K562 (cell line): ENCODE results near the gene CTNS. TPM values are rescaled to one million over a fixed set of nuclear protein-coding genes. Genes with fewer than 3 reads are reported as not detected.

Experiments
- ATAC-seq: fragments of 200-7000 bp; cut with Tn5 transposase; 3 replicates; pipeline ENCODE4 v1.9.1; 2020; ENCODE audit warnings: moderate library complexity
- BruUV-seq: library from RNA; stranded (reverse); fragments of 400-500 nt; replicated peaks from 2 replicates; lab custom pipeline; 2021; lab: Mats Ljungman, UMichigan
- CTCF ChIA-PET: fragments of 300-600 bp; formaldehyde crosslinking; extraction: SDS; loops from one replicate; lab custom pipeline; 2021; ENCODE audit warnings: low intra/inter-chr PET ratio; lab: Yijun Ruan, JAX
- POLR2A ChIA-PET: fragments of 300-600, 350-650 bp; sonication (Branson Sonifier 250); formaldehyde crosslinking; extraction: SDS; loops from one replicate; lab custom pipeline; 2021; ENCODE audit warnings: antibody characterized with exemption, inconsistent platforms; lab: Yijun Ruan, JAX
- DNase-seq, 4 experiments: peaks; one replicate each; pipeline versions ENCODE4 v3.0.0 to v3.0.0-alpha.2; 2011 to 2018; ENCODE audit warnings: low spot score in 3 of 4, mixed read lengths in 3 of 4; ENCODE audit errors: extremely low read depth in 1 of 4
- FAIRE-seq: peaks from 2 replicates; lab custom pipeline; 2011; peaks lifted over from hg19 to GRCh38; lab: Jason Lieb, UNC
- H2AFZ ChIP-seq: 2 replicates; pipeline ENCODE4 v1.6.0; 2011; ENCODE audit warnings: low read depth, low read length, control low read depth, inconsistent platforms
- H3K27ac ChIP-seq: fragments of 200-600 bp; 3 replicates; pipeline ENCODE4 v1.8.0; 2011; ENCODE audit warnings: low read depth, mild to moderate bottlenecking, control low read depth, inconsistent platforms, low read length, moderate library complexity, mixed read lengths; ENCODE audit errors: extremely low read depth
- H3K27me3 ChIP-seq, 2 experiments: fragments of 300-600 bp in 1 of 2; 2 replicates in 1 of 2; 3 replicates in 1 of 2; pipeline versions ENCODE4 v1.6.0 to v1.8.0; 2011; ENCODE audit warnings: inconsistent platforms in 2 of 2, low read length in 2 of 2, mild to moderate bottlenecking in 1 of 2, mixed read lengths in 1 of 2, moderate library complexity in 1 of 2; ENCODE audit not compliant: control insufficient read depth in 2 of 2, insufficient read depth in 2 of 2
- H3K36me3 ChIP-seq: fragments of 300-600 bp; 3 replicates; pipeline ENCODE4 v1.8.0; 2011; ENCODE audit warnings: mild to moderate bottlenecking, low read length, inconsistent platforms; ENCODE audit not compliant: control insufficient read depth, insufficient read depth
- H3K4me1 ChIP-seq, 2 experiments: fragments of 200-600 bp in 1 of 2; replicated peaks in 1 of 2; 2 replicates in 1 of 2; 3 replicates in 1 of 2; pipeline versions ENCODE4 v1.5.1 to v1.8.0; 2011; ENCODE audit warnings: inconsistent platforms in 2 of 2, low read length in 2 of 2, mild to moderate bottlenecking in 1 of 2, mixed read lengths in 1 of 2, moderate library complexity in 1 of 2; ENCODE audit not compliant: control insufficient read depth in 2 of 2, insufficient read depth in 2 of 2
- H3K4me2 ChIP-seq: 2 replicates; pipeline ENCODE4 v1.6.1; 2011; ENCODE audit warnings: low read length, control low read depth, inconsistent platforms, mixed read lengths; ENCODE audit not compliant: insufficient read depth
- H3K4me3 ChIP-seq: fragments of 200-600 bp; sonication (generic), shearing (Covaris generic); 2 replicates; pipeline ENCODE4 v1.5.1; 2016; ENCODE audit warnings: control low read depth, inconsistent platforms
- H3K79me2 ChIP-seq: fragments of 200-600 bp; 3 replicates; pipeline ENCODE4 v1.8.0; 2011; ENCODE audit warnings: low read length, inconsistent platforms; ENCODE audit not compliant: control insufficient read depth, insufficient read depth
- H3K9ac ChIP-seq, 2 experiments: 2 replicates each; pipeline versions ENCODE4 v1.6.0 to v1.6.1; 2011; ENCODE audit warnings: low read depth in 2 of 2, low read length in 2 of 2, control low read depth in 1 of 2, inconsistent platforms in 1 of 2, mild to moderate bottlenecking in 1 of 2, mixed read lengths in 1 of 2; ENCODE audit not compliant: insufficient read depth in 1 of 2
- H3K9me1 ChIP-seq: one replicate; pipeline ENCODE4 v1.6.0; 2011; ENCODE audit warnings: inconsistent platforms, mild to moderate bottlenecking, low read length, moderate library complexity; ENCODE audit not compliant: control insufficient read depth, insufficient read depth
- H3K9me3 ChIP-seq: replicated peaks from 2 replicates; pipeline ENCODE4 v1.5.1; 2011; ENCODE audit warnings: low read depth, low read length, inconsistent platforms; ENCODE audit not compliant: control insufficient read depth, insufficient read depth
- H4K20me1 ChIP-seq: replicated peaks from 2 replicates; pipeline ENCODE4 v1.6.1; 2011; ENCODE audit warnings: low read length, inconsistent platforms, mixed read lengths; ENCODE audit not compliant: control insufficient read depth, insufficient read depth
- POLR2G ChIP-seq: fragments of 200-400 bp; formaldehyde crosslinking; IDR thresholded peaks from 2 replicates; pipeline ENCODE4 v1.6.1; 2017; ENCODE audit warnings: low read depth, mild to moderate bottlenecking, antibody characterized with exemption, low read length, moderate library complexity
- RAD51 ChIP-seq: fragments of 450-650 bp; IDR thresholded peaks from 2 replicates; pipeline ENCODE4 v1.7.1; 2016; ENCODE audit warnings: low read depth, mild to moderate bottlenecking, borderline replicate concordance
- YY1 ChIP-seq, 3 experiments: IDR thresholded peaks; 2 replicates each; pipeline ENCODE4 v1.6.1; 2011; ENCODE audit warnings: low read length in 2 of 3, mild to moderate bottlenecking in 2 of 3, moderate library complexity in 2 of 3, borderline replicate concordance in 1 of 3, control low read depth in 1 of 3, low read depth in 1 of 3; ENCODE audit not compliant: insufficient read depth in 3 of 3, insufficient replicate concordance in 2 of 3, control insufficient read depth in 1 of 3, insufficient read length in 1 of 3; ENCODE audit errors: extremely low read depth in 1 of 3
- ZNF232 ChIP-seq: sonication (generic); formaldehyde crosslinking; IDR thresholded peaks from 2 replicates; pipeline ENCODE4 v1.8.0; 2022; ENCODE audit warnings: mild to moderate bottlenecking, missing genetic modification reagents
- ZNF253 ChIP-seq: fragments of 250-450 bp; sonication (Bioruptor Pico); conservative IDR thresholded peaks from 2 replicates; pipeline ENCODE4 v1.6.1; 2021; ENCODE audit warnings: mild to moderate bottlenecking
- ZNF311 ChIP-seq: fragments of 250-450 bp; sonication (Bioruptor Pico); IDR thresholded peaks from 2 replicates; pipeline ENCODE4 v1.4.0; 2020; ENCODE audit warnings: mild to moderate bottlenecking, moderate library complexity
- WGBS: fragments of 100-300 bp; shearing (Covaris generic); methylation state at CpG from one replicate; pipeline ENCODE4 v1.1.6; 2016; ENCODE audit warnings: low coverage, mixed read lengths; ENCODE audit not compliant: insufficient coverage; ENCODE audit errors: missing lambda C conversion rate; 5-methylcytosine and 5-hydroxymethylcytosine counted together
- in situ Hi-C: fragments of 300-500 bp; cut with MboI; formaldehyde crosslinking; loops from 4 replicates; pipeline ENCODE4 v1.15.0; 2018; ENCODE audit warnings: inconsistent platforms, mixed read lengths
- intact Hi-C: fragments of 100-400 bp; cut with micrococcal nuclease; formaldehyde crosslinking; loops from 2 replicates; pipeline ENCODE4 v1.14.2; 2022
- polyA plus RNA-seq, 8 experiments: library from polyadenylated mRNA; depleted of rRNA in 4 of 8; stranded (reverse) in 5 of 8; unstranded in 3 of 8; fragments of >200 nt; fragmentation: Nextera tagmentation in 2 of 8; fragmentation: Illumina TruSeq in 1 of 8; extraction: Ambion mirVana in 2 of 8; extraction: Trizol in 1 of 8; gene quantifications; 2 replicates each; pipeline versions ENCODE4 v1.2.1 to v1.2.3, GENCODE V29; 2011 to 2014; ENCODE audit warnings: inconsistent platforms in 1 of 8, missing spikeins in 1 of 8
- total RNA-seq, 7 experiments: library from RNA; depleted of rRNA in 6 of 7; stranded (reverse); fragments of >200 nt in 6 of 7; fragmentation: Illumina TruSeq in 2 of 7; extraction: Trizol in 2 of 7; gene quantifications; 2 replicates each; pipeline versions ENCODE4 v1.2.1 to v1.2.3, GENCODE V29; 2011 to 2021; ENCODE audit warnings: low replicate concordance in 1 of 7
- TF ChIP-seq, protein P1 (sequence below): fragments of 250-450 bp; sonication (Bioruptor Pico); IDR thresholded peaks from 2 replicates; pipeline ENCODE4 v1.8.0; 2022; ENCODE audit warnings: moderate library complexity, mild to moderate bottlenecking, inconsistent platforms

CTNS gene
- total and polyA plus RNA-seq, 9 of the 15 experiments (the other 6 are each of a cell fraction or from before 2014, with no cell fraction given) = 0.66 to 8.4 (median 4.9) TPM

DNA sequence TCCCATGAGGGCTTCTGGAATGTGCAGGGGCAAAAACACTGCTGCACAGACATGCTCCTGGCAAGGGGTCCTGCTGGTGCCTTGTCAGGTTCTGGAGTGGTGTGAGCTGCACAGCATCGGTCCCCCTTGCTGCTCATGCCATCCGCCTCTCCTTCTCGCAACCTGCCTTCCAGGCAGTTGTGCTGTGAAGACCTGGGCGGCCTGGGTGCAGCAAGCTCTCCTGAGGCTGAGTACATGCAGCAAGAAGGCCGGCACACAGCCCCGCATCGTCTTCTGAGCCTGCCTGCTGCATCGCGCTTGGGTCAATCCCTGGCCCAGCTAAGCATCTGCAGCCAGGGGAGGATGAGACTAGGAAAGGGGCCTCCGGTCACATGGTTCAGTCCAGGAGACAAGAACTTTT, 26.9 kb upstream of the CTNS start:
- peaks cover 23% of the 10 kb centered on the region; the same call in 2 of the 3 replicates for H3K36me3 ChIP-seq
- in situ Hi-C loops = no loop called here
- ChIA-PET CTCF (no interaction called here), POLR2A (no interaction called here)
- TF ChIP-seq POLR2G (peak; percentile 28; the same call in 1 of the 2 replicates), ZNF311 (CRISPR knock-in tag) (no peak), ZNF253 (CRISPR knock-in tag) (no peak), RAD51 (no peak), YY1 (IDR thresholded peaks at IDR 0.05; ENCODE audit: borderline replicate concordance in 1 of 3, control insufficient read depth in 1 of 3, extremely low read depth in 1 of 3, insufficient read depth in 3 of 3, insufficient read length in 1 of 3, insufficient replicate concordance in 2 of 3, low read depth in 1 of 3, low read length in 2 of 3) (no peak), ZNF232 (CRISPR knock-in tag) (no peak)
- TF ChIP-seq, protein P1, sequence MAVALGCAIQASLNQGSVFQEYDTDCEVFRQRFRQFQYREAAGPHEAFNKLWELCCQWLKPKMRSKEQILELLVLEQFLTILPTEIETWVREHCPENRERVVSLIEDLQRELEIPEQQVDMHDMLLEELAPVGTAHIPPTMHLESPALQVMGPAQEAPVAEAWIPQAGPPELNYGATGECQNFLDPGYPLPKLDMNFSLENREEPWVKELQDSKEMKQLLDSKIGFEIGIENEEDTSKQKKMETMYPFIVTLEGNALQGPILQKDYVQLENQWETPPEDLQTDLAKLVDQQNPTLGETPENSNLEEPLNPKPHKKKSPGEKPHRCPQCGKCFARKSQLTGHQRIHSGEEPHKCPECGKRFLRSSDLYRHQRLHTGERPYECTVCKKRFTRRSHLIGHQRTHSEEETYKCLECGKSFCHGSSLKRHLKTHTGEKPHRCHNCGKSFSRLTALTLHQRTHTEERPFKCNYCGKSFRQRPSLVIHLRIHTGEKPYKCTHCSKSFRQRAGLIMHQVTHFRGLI (CRISPR knock-in tag) = no peak
- ATAC-seq (no peak), DNase-seq (no peak), FAIRE-seq (no peak)
- H3K4me2 ChIP-seq = no peak overlapping the region
- no TSS peak for BruUV-seq
- intact Hi-C loops = loop anchor here (10.0 kb wide), 1 partner anchor 85 kb away; the partner anchor contains the start of gene P2RX5
- no peaks in the 10 kb centered on the region for H3K79me2 ChIP-seq
- H3K9me1 ChIP-seq = no peaks in the 10 kb centered on the region
- H3K4me3 ChIP-seq = no peak overlapping the region
- 100% methylated on average over 4 of the region's 10 CpGs for WGBS
- H3K27me3 ChIP-seq = no peaks in the 10 kb centered on the region
- H3K27ac ChIP-seq = no peak overlapping the region
- H3K4me1 ChIP-seq = no peaks in the 10 kb centered on the region
- H3K9me3 ChIP-seq = no peaks in the 10 kb centered on the region
- H3K9ac ChIP-seq = peak overlapping the region in 1 of 2 experiments; percentile 26; a peak in 1 of 4 replicates
- no peaks in the 10 kb centered on the region for H4K20me1 ChIP-seq
- no peak overlapping the region for H2AFZ ChIP-seq
